IPS-NIHi7 (cell line): Measurements from ENCODE around the gene LRRC28.

Experiments
- DNase-seq: peaks from one replicate; pipeline ENCODE4 v3.0.0; 2012; ENCODE audit warnings: mixed read lengths; ENCODE audit errors: extremely low spot score

LRRC28 gene

GRCh38 chr15:99343208-99343607 is 91.9 kb downstream of the LRRC28 start:
- no peak for DNase-seq

- DNase-seq: peak; percentile 65
These were observed 92.7 kb downstream of the LRRC28 start for GRCh38 chr15:99343881-99344551.

GRCh38 chr15:99344639-99345038 is 93.4 kb downstream of the LRRC28 start:
- DNase-seq: no peak

- no peak for DNase-seq
These were observed 94.0 kb downstream of the LRRC28 start for GRCh38 chr15:99345242-99345641.

GRCh38 chr15:99345832-99346462 is 94.7 kb downstream of the LRRC28 start:
- DNase-seq: no peak

- no peak for DNase-seq
These were observed 96.3 kb downstream of the LRRC28 start for GRCh38 chr15:99347574-99347973.

GRCh38 chr15:99348412-99348811 is 97.1 kb downstream of the LRRC28 start:
- DNase-seq: no peak

GRCh38 chr15:99350408-99350807 is 99.1 kb downstream of the LRRC28 start:
- no peak for DNase-seq

- no peak for DNase-seq
These were observed 108.5 kb downstream of the LRRC28 start for GRCh38 chr15:99359769-99360168.

- DNase-seq: peak; percentile 35
These were observed 110.4 kb downstream of the LRRC28 start for GRCh38 chr15:99361545-99362185.

GRCh38 chr15:99365242-99365641 is 114.0 kb downstream of the LRRC28 start:
- DNase-seq: no peak

- DNase-seq: no peak
These were observed 114.7 kb downstream of the LRRC28 start for GRCh38 chr15:99366013-99366412.

GRCh38 chr15:99368743-99369142 is 117.5 kb downstream of the LRRC28 start:
- DNase-seq: no peak

GRCh38 chr15:99369196-99369595 is 117.9 kb downstream of the LRRC28 start:
- no peak for DNase-seq

- DNase-seq: no peak
These were observed 120.2 kb downstream of the LRRC28 start for GRCh38 chr15:99371180-99372103.

- DNase-seq: peak; percentile 35
These were observed 133.9 kb downstream of the LRRC28 start for GRCh38 chr15:99385005-99385669.

GRCh38 chr15:99385865-99386264 is 134.6 kb downstream of the LRRC28 start:
- no peak for DNase-seq

- DNase-seq: no peak
These were observed 135.1 kb downstream of the LRRC28 start for GRCh38 chr15:99386391-99386790.

GRCh38 chr15:99387421-99388168 is 136.3 kb downstream of the LRRC28 start:
- DNase-seq: no peak

GRCh38 chr15:99390667-99391066 is 139.4 kb downstream of the LRRC28 start:
- peak; percentile 61 for DNase-seq

GRCh38 chr15:99393641-99394040 is 142.4 kb downstream of the LRRC28 start:
- DNase-seq: no peak
